Endodermal cell (in vitro differentiated cells): ENCODE measurements around the gene FBXL13. TPM values are rescaled to one million over a fixed set of nuclear protein-coding genes. Genes with fewer than 3 reads are reported as not detected.

Source experiments
- DNase-seq: peaks from one replicate; pipeline ENCODE4 v3.0.0-alpha.2; 2017
- H3K27ac ChIP-seq: 2 replicates; pipeline ENCODE4 v1.5.1; 2013; ENCODE audit warnings: mild to moderate bottlenecking, low read depth, low read length, moderate library complexity
- H3K27me3 ChIP-seq: 2 replicates; pipeline ENCODE4 v1.6.1; 2013; ENCODE audit warnings: mild to moderate bottlenecking, low read length, moderate library complexity; ENCODE audit not compliant: insufficient read depth, control insufficient read depth, poor library complexity, severe bottlenecking
- H3K36me3 ChIP-seq: 2 replicates; pipeline ENCODE4 v1.7.0; 2013; ENCODE audit warnings: mild to moderate bottlenecking, low read length, moderate library complexity; ENCODE audit not compliant: control insufficient read depth, insufficient read depth
- H3K4me1 ChIP-seq: one replicate; pipeline ENCODE4 v1.7.0; 2013; ENCODE audit warnings: low read length; ENCODE audit not compliant: control insufficient read depth, insufficient read depth
- H3K4me3 ChIP-seq: 2 replicates; pipeline ENCODE4 v1.5.1; 2013; ENCODE audit warnings: mild to moderate bottlenecking, low read length, moderate library complexity
- H3K9ac ChIP-seq: 2 replicates; pipeline ENCODE4 v1.6.1; 2013; ENCODE audit warnings: mild to moderate bottlenecking, low read length, moderate library complexity; ENCODE audit not compliant: poor library complexity, severe bottlenecking; ENCODE audit errors: extremely low read depth
- H3K9me3 ChIP-seq: 2 replicates; pipeline ENCODE4 v1.6.1; 2013; ENCODE audit warnings: mild to moderate bottlenecking, low read length, moderate library complexity; ENCODE audit not compliant: control insufficient read depth
- H3K27ac Mint-ChIP-seq: 2 replicates; pipeline ENCODE4 v1.8.0; 2020; ENCODE audit warnings: mixed read lengths
- H3K27me3 Mint-ChIP-seq: 2 replicates; pipeline ENCODE4 v1.8.0; 2021; ENCODE audit warnings: mild to moderate bottlenecking, mixed read lengths; ENCODE audit not compliant: insufficient read depth
- H3K36me3 Mint-ChIP-seq: 2 replicates; pipeline ENCODE4 v1.8.0; 2020; ENCODE audit warnings: low read depth, mixed read lengths
- H3K4me1 Mint-ChIP-seq: 2 replicates; pipeline ENCODE4 v1.8.0; 2020; ENCODE audit warnings: mixed read lengths
- H3K4me3 Mint-ChIP-seq: 2 replicates; pipeline ENCODE4 v1.8.0; 2020; ENCODE audit warnings: mild to moderate bottlenecking, moderate library complexity, mixed read lengths
- H3K9me3 Mint-ChIP-seq: 2 replicates; pipeline ENCODE4 v1.8.0; 2020; ENCODE audit warnings: mild to moderate bottlenecking, mixed read lengths
- WGBS, 2 experiments: methylation state at CpG; one replicate each; pipeline versions ENCODE4 v1.1.5 to v1.1.7; 2013; ENCODE audit warnings: missing lambda C conversion rate in 2 of 2, mixed read lengths in 1 of 2; ENCODE audit not compliant: insufficient coverage in 1 of 2, insufficient read length in 1 of 2; 5-methylcytosine and 5-hydroxymethylcytosine counted together
- total RNA-seq, 2 donors: library from RNA; stranded (reverse); fragmentation: NEBNext Ultra II Directional in 1 of 2; extraction: Animal tissue kit (Norgen Biotek cat#: 25700) in 1 of 2; gene quantifications; 2 replicates in 1 of 2; 3 replicates in 1 of 2; pipeline ENCODE4 v1.2.1, GENCODE V29; 2021
- TF ChIP-seq, protein P1 (sequence below): fragments of 200-600 bp; sonication (generic); conservative IDR thresholded peaks from 2 replicates; pipeline ENCODE4 v1.5.0; 2021; ENCODE audit warnings: antibody characterized with exemption, mild to moderate bottlenecking

The FBXL13 gene
- total RNA-seq, 2 donors from 2014 or later, result 2.1 to 2.7 TPM

DNA sequence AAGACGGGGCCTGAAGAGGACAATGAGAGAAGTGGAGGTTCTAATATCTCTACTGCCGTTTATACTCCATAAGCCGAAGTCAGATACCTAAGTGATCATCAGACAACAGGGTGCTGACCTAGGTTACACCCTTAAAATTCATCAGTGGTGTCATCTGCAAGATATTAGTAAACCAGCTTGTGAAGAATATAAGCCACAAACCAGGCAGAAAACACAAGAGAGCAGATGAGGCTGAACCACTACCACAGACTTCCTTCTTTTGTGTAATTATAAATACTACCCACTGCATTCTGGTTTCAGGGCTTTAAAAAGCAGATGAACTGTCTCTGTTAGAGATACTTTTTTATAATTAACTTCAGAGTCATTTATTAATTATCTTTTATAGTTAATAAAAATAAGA is 230.7 kb downstream of the FBXL13 start:
- H3K27me3 Mint-ChIP-seq, result no peaks in the 10 kb centered on the region
- H3K4me3 ChIP-seq, result no peak overlapping the region
- no peak overlapping the region for H3K4me3 Mint-ChIP-seq

DNA sequence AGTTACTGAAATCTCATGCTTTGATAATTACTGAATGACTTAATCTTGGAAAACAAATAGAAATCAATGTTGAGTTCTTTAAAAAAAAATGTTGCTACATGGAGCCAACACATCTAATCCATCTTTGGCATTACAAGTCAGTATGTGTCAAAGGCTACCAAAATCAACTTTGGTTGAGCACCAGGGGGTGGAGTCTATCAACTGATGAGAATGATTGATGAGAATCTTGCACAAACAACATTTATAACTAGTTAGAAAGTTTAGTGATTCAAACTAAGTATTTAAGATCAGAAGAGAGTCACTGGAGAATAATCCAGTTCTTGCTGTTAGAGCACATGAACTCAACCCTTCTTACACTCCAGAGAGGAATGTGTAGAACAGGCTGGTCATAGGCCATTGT is 232.3 kb downstream of the FBXL13 start:
- Histone ChIP-seq H3K27me3 (no peaks in the 10 kb centered on the region), H3K27ac (no peak overlapping the region), H3K4me1 (no peaks in the 10 kb centered on the region), H3K9ac (no peak overlapping the region), H3K4me3 (no peak overlapping the region), H3K9me3 (no peaks in the 10 kb centered on the region), H3K36me3 (no peaks in the 10 kb centered on the region)
- H3K4me1 Mint-ChIP-seq, result no peaks in the 10 kb centered on the region
- no peaks in the 10 kb centered on the region for H3K36me3 Mint-ChIP-seq
- H3K27me3 Mint-ChIP-seq, result no peaks in the 10 kb centered on the region
- no peaks in the 10 kb centered on the region for H3K9me3 Mint-ChIP-seq
- H3K27ac Mint-ChIP-seq, result no peak overlapping the region
- DNase-seq, result no peak
- H3K4me3 Mint-ChIP-seq, result no peak overlapping the region
- TF ChIP-seq, protein P1, sequence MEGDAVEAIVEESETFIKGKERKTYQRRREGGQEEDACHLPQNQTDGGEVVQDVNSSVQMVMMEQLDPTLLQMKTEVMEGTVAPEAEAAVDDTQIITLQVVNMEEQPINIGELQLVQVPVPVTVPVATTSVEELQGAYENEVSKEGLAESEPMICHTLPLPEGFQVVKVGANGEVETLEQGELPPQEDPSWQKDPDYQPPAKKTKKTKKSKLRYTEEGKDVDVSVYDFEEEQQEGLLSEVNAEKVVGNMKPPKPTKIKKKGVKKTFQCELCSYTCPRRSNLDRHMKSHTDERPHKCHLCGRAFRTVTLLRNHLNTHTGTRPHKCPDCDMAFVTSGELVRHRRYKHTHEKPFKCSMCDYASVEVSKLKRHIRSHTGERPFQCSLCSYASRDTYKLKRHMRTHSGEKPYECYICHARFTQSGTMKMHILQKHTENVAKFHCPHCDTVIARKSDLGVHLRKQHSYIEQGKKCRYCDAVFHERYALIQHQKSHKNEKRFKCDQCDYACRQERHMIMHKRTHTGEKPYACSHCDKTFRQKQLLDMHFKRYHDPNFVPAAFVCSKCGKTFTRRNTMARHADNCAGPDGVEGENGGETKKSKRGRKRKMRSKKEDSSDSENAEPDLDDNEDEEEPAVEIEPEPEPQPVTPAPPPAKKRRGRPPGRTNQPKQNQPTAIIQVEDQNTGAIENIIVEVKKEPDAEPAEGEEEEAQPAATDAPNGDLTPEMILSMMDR, result no peak

More for the DNA sequence above, 230.7 kb downstream of the FBXL13 start:
- Histone ChIP-seq H3K9me3 (no peaks in the 10 kb centered on the region), H3K9ac (no peak overlapping the region), H3K27me3 (no peaks in the 10 kb centered on the region), H3K36me3 (no peaks in the 10 kb centered on the region), H3K27ac (no peak overlapping the region), H3K4me1 (no peaks in the 10 kb centered on the region)
- TF ChIP-seq, protein P1, result no peak
- Mint-ChIP-seq H3K36me3 (no peaks in the 10 kb centered on the region), H3K27ac (no peak overlapping the region), H3K4me1 (no peaks in the 10 kb centered on the region), H3K9me3 (no peaks in the 10 kb centered on the region)
- 95 to 100% methylated on average over 3 of the region's 3 CpGs for WGBS, 2 experiments
- DNase-seq, result no peak

DNA sequence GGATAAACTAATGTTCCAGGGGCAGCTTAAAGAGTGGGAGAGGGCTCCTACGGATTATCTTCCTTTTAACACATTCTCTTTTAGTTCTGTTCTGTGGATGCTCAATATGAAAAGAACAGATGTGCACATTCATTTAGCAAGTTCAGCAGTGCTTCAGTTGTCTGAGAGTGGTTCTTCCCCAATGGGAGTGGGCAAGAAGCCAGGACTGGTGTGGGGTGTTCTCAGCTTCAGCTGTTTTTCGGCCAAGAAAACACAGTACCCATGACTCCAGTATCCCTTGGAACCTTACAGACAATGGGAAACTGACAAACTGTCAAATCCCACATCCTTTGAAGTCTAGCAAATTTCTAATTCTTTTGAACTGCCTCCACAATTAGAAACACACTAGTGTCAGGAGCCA is 233.3 kb downstream of the FBXL13 start:
- H3K4me3 Mint-ChIP-seq, result no peak overlapping the region
- H3K27me3 Mint-ChIP-seq, result no peaks in the 10 kb centered on the region
- H3K4me1 Mint-ChIP-seq, result no peaks in the 10 kb centered on the region
- no peaks in the 10 kb centered on the region for H3K4me1 ChIP-seq
- 67 to 97% methylated on average over 1 to 2 of the region's 2 CpGs for whole genome bisulfite sequencing, 2 experiments
- no peaks in the 10 kb centered on the region for H3K36me3 Mint-ChIP-seq
- no peaks in the 10 kb centered on the region for H3K9me3 Mint-ChIP-seq
- H3K27ac ChIP-seq, result no peak overlapping the region
- H3K27me3 ChIP-seq, result no peaks in the 10 kb centered on the region
- TF ChIP-seq, protein P1, result no peak
- no peaks in the 10 kb centered on the region for H3K36me3 ChIP-seq
- H3K27ac Mint-ChIP-seq, result no peak overlapping the region
- DNase-seq, result no peak
- H3K9me3 ChIP-seq, result no peaks in the 10 kb centered on the region
- no peak overlapping the region for H3K4me3 ChIP-seq
- no peak overlapping the region for H3K9ac ChIP-seq
